Measurements from ENCODE around the gene MVD.

- TF ChIP-seq GATA3 (IDR thresholded peaks at IDR 0.05; ENCODE audit: low read depth, low read length): no peak
- no peak for TF ChIP-seq GATA2 (IDR thresholded peaks at IDR 0.05; ENCODE audit: low read depth, low read length)
Observed at GRCh38 chr16:88697116-88697830, 34.4 kb upstream of the MVD start.
